T-cell (primary cell): Measurements from ENCODE around the gene MAOA. TPM values are rescaled to one million over a fixed set of nuclear protein-coding genes. Genes with fewer than 3 reads are reported as not detected.

Experiments
- ATAC-seq, 4 experiments: fragments of 200-7000 bp in 3 of 4; fragments of 150-1000 bp in 1 of 4; cut with Tn5 transposase; replicated peaks in 1 of 4; 1 replicate in 3 of 4; 2 replicates in 1 of 4; pipeline ENCODE4 v1.10.0; 2021; ENCODE audit warnings: moderate library complexity in 3 of 4, mild to moderate bottlenecking in 2 of 4, moderate number of reproducible peaks in 1 of 4
- CTCF ChIA-PET, 2 donors: fragments of 300-600 bp; sonication (Branson Sonifier 250); formaldehyde crosslinking; loops; one replicate each; lab custom pipeline; 2022; ENCODE audit warnings: antibody characterized with exemption in 2 of 2; lab: Charles Lee
- POLR2A ChIA-PET, 2 donors: fragments of 300-600 bp; sonication (Branson Sonifier 250); formaldehyde crosslinking; loops; one replicate each; lab custom pipeline; 2022; ENCODE audit warnings: antibody characterized with exemption in 2 of 2; lab: Charles Lee
- DNase-seq, 35 experiments: peaks; one replicate each; pipeline versions ENCODE4 v3.0.0 to v3.0.0-alpha.2; 2013 to 2023
- H3K27ac ChIP-seq: one replicate; pipeline ENCODE4 v1.5.1; 2013; ENCODE audit warnings: low read length
- H3K27me3 ChIP-seq, 2 experiments: replicated peaks in 1 of 2; 1 replicate in 1 of 2; 2 replicates in 1 of 2; pipeline versions ENCODE4 v1.6.1 to v1.7.0; 2013; ENCODE audit warnings: low read length in 1 of 2, mixed read lengths in 1 of 2; ENCODE audit not compliant: control insufficient read depth in 2 of 2, insufficient read depth in 2 of 2; ENCODE audit errors: extremely low read depth in 1 of 2
- H3K36me3 ChIP-seq, 2 donors: 1 replicate in 1 of 2; 2 replicates in 1 of 2; pipeline versions ENCODE4 v1.6.1 to v1.7.0; 2013; ENCODE audit warnings: low read length in 1 of 2; ENCODE audit not compliant: control insufficient read depth in 2 of 2, insufficient read depth in 1 of 2; ENCODE audit errors: extremely low read depth in 1 of 2
- H3K4me1 ChIP-seq, 2 experiments: 1 replicate in 1 of 2; 2 replicates in 1 of 2; pipeline versions ENCODE4 v1.6.1 to v1.7.0; 2013; ENCODE audit warnings: low read length in 2 of 2, mixed read lengths in 1 of 2; ENCODE audit not compliant: insufficient read depth in 2 of 2, control insufficient read depth in 1 of 2; ENCODE audit errors: extremely low read depth in 1 of 2
- H3K4me3 ChIP-seq, 2 donors: 1 replicate in 1 of 2; 2 replicates in 1 of 2; pipeline versions ENCODE4 v1.5.1 to v1.7.0; 2013; ENCODE audit warnings: mild to moderate bottlenecking in 2 of 2, low read length in 1 of 2, moderate library complexity in 1 of 2; ENCODE audit not compliant: control insufficient read depth in 1 of 2; ENCODE audit errors: extremely low read depth in 1 of 2
- H3K9me3 ChIP-seq: 2 replicates; pipeline ENCODE4 v1.7.0; 2013
- H3K27ac Mint-ChIP-seq, 2 donors: one replicate each; pipeline ENCODE4 v1.8.0; 2020 to 2021; ENCODE audit warnings: mild to moderate bottlenecking in 2 of 2, mixed read lengths in 2 of 2
- H3K27me3 Mint-ChIP-seq, 2 donors: one replicate each; pipeline ENCODE4 v1.8.0; 2021 to 2022; ENCODE audit warnings: mixed read lengths in 2 of 2
- H3K36me3 Mint-ChIP-seq: one replicate; pipeline ENCODE4 v1.8.0; 2021; ENCODE audit warnings: mixed read lengths
- H3K4me1 Mint-ChIP-seq, 3 donors: one replicate each; pipeline ENCODE4 v1.8.0; 2020 to 2022; ENCODE audit warnings: mixed read lengths in 3 of 3, mild to moderate bottlenecking in 1 of 3
- H3K4me3 Mint-ChIP-seq, 3 donors: one replicate each; pipeline ENCODE4 v1.8.0; 2020 to 2022; ENCODE audit warnings: mild to moderate bottlenecking in 3 of 3, mixed read lengths in 3 of 3, moderate library complexity in 3 of 3
- H3K9me3 Mint-ChIP-seq, 3 donors: one replicate each; pipeline ENCODE4 v1.8.0; 2020 to 2022; ENCODE audit warnings: mixed read lengths in 3 of 3
- WGBS: methylation state at CpG from one replicate; pipeline ENCODE4 v1.1.5; 2013; ENCODE audit warnings: missing lambda C conversion rate; ENCODE audit not compliant: insufficient coverage; 5-methylcytosine and 5-hydroxymethylcytosine counted together
- total RNA-seq, 35 experiments: library from RNA in 6 of 35; stranded (reverse) in 6 of 35; fragments of 120-200 nt in 1 of 35; gene quantifications; one replicate each; pipeline versions ENCODE4 v1.2.1 to v1.2.4 and lab custom pipeline; 2013 to 2026

The MAOA gene
- total RNA-seq, 5 donors from 2014 or later (not counting 1 experiment from before 2014, with no cell fraction given): 0.08 to 0.55 (median 0.37) TPM; not detected in 1

DNA sequence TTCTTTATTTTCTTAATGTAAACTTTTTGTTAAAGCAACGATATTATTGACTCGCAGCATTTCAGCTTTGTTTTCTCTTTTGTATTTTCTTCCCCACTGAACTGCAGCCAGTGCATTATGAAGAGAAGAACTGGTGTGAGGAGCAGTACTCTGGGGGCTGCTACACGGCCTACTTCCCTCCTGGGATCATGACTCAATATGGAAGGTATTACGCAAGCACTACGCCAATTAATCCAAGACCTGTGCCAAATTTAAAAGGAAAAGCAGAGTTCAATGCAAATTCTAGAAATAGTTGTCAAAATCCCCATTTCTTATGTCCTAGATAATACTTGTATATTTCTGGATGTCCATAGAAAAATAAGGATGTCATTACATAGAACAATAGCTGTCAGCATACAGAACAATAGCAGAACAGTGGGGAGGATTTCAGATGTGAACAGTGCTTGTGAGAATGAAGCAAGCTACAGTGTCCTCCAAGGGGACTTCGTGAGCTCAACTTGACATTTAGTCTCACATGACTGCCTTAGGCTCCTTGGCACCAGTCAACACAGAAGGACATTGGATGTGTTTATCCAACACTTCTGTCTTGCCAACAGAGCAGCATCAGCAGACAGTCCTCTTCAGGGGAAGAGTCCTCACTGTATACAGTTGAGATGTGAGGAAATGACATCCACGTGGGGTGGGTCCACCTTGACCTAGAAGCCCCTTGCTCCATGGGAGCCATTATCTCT lies 85.9 kb downstream of the MAOA start:
- no peaks in the 10 kb centered on the region for H3K4me1 Mint-ChIP-seq
- no peak overlapping the region for H3K4me3 Mint-ChIP-seq
- H3K36me3 Mint-ChIP-seq: no peaks in the 10 kb centered on the region
- WGBS: no CpG with 5 or more reads among the region's 7 CpGs
- POLR2A ChIA-PET: no interaction called here
- no peak overlapping the region for H3K27ac ChIP-seq
- ATAC-seq (no peak), DNase-seq (no peak)
- H3K27me3 ChIP-seq: peaks cover 0 to 3% of the 10 kb centered on the region in 2 experiments
- no peak overlapping the region for H3K4me3 ChIP-seq
- CTCF ChIA-PET: interaction anchor here in 1 of 2 donors (0.6 kb wide), 1 partner anchor 23 kb away, joined by 3 read pairs; no protein-coding TSS in a partner anchor
- no peaks in the 10 kb centered on the region for H3K4me1 ChIP-seq
- no peaks in the 10 kb centered on the region for H3K9me3 Mint-ChIP-seq
- no peaks in the 10 kb centered on the region for H3K36me3 ChIP-seq
- H3K27ac Mint-ChIP-seq: no peak overlapping the region
- H3K27me3 Mint-ChIP-seq: peaks cover 0 to 37% of the 10 kb centered on the region in 2 donors
- H3K9me3 ChIP-seq: no peaks in the 10 kb centered on the region

- Histone ChIP-seq H3K27me3 (peaks cover 0 to 3% of the 10 kb centered on the region in 2 experiments), H3K4me1 (no peaks in the 10 kb centered on the region), H3K9me3 (no peaks in the 10 kb centered on the region), H3K36me3 (no peaks in the 10 kb centered on the region), H3K27ac (no peak overlapping the region), H3K4me3 (no peak overlapping the region)
- no peaks in the 10 kb centered on the region for H3K4me1 Mint-ChIP-seq
- H3K27ac Mint-ChIP-seq: no peak overlapping the region
- POLR2A ChIA-PET: no interaction called here
- CTCF ChIA-PET: no interaction called here
- no peak for ATAC-seq
- no peak for DNase-seq
- no peak overlapping the region for H3K4me3 Mint-ChIP-seq
- H3K9me3 Mint-ChIP-seq: no peaks in the 10 kb centered on the region
- H3K36me3 Mint-ChIP-seq: no peaks in the 10 kb centered on the region
- H3K27me3 Mint-ChIP-seq: peaks cover 0 to 37% of the 10 kb centered on the region in 2 donors
- no CpG with 5 or more reads among the region's 5 CpGs for WGBS
Observed at GRCh38 chrX:43743100-43743822, 87.2 kb downstream of the MAOA start.

DNA sequence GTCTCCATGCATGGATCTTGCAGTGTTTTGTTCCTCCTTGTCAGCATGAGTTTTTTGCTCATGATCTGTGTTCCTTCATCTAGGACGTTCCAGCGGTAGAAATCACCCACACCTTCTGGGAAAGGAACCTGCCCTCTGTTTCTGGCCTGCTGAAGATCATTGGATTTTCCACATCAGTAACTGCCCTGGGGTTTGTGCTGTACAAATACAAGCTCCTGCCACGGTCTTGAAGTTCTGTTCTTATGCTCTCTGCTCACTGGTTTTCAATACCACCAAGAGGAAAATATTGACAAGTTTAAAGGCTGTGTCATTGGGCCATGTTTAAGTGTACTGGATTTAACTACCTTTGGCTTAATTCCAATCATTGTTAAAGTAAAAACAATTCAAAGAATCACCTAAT lies 88.2 kb downstream of the MAOA start:
- no peak overlapping the region for H3K27ac ChIP-seq
- ChIA-PET POLR2A (no interaction called here), CTCF (no interaction called here)
- H3K4me1 Mint-ChIP-seq: no peaks in the 10 kb centered on the region
- no peaks in the 10 kb centered on the region for H3K4me1 ChIP-seq
- H3K36me3 ChIP-seq: no peaks in the 10 kb centered on the region
- no peak overlapping the region for H3K4me3 ChIP-seq
- no peaks in the 10 kb centered on the region for H3K27me3 ChIP-seq
- ATAC-seq (no peak), DNase-seq (no peak)
- H3K27ac Mint-ChIP-seq: no peak overlapping the region
- WGBS: 100% methylated on average over 2 of the region's 3 CpGs
- H3K9me3 Mint-ChIP-seq: no peaks in the 10 kb centered on the region
- no peak overlapping the region for H3K4me3 Mint-ChIP-seq
- H3K27me3 Mint-ChIP-seq: peaks cover 0 to 37% of the 10 kb centered on the region in 2 donors
- no peaks in the 10 kb centered on the region for H3K36me3 Mint-ChIP-seq
- no peaks in the 10 kb centered on the region for H3K9me3 ChIP-seq

DNA sequence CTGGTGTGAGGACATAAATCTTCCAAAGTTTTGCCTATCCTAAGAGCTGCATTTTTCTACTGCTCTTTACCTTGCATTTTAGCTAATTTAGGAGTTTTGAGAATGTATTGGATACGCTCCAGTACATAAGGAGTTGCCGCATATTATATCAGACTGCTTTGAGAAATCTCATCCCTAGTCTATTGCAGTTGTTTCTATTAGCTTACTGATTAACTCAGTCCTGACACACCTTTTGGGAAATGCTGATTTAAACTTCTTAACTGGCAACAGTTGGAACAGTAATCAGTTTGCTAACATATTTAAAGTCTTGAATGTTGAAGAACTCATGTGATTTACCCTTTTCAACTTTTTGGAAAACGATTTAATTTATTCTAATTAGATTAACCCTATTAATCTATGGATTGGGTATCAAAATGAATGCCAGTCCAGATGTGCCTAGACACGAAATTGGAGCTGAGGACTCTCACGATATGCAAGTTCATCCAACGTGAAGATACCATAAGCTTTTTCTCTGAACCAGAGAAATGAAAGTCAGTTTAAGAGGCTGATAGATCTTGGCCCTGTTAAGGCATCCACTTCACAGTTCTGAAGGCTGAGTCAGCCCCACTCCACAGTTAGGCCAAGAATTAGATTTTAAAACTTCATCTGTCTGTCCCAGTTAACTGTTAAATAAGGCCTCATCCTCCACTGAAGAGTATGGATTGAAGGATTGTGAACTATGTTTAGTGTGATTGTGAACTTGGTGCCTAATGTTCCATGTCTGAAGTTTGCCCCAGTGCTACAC lies 90.0 kb downstream of the MAOA start:
- WGBS: no CpG with 5 or more reads among the region's 6 CpGs
- ChIA-PET POLR2A (no interaction called here), CTCF (no interaction called here)
- Histone ChIP-seq H3K4me3 (no peak overlapping the region), H3K27me3 (no peaks in the 10 kb centered on the region), H3K9me3 (no peaks in the 10 kb centered on the region), H3K27ac (no peak overlapping the region), H3K36me3 (no peaks in the 10 kb centered on the region), H3K4me1 (no peaks in the 10 kb centered on the region)
- Mint-ChIP-seq H3K27ac (no peak overlapping the region), H3K9me3 (no peaks in the 10 kb centered on the region), H3K4me1 (peaks cover 0 to 3% (median 0%) of the 10 kb centered on the region in 3 donors), H3K27me3 (peaks cover 0 to 29% of the 10 kb centered on the region in 2 donors), H3K36me3 (no peaks in the 10 kb centered on the region), H3K4me3 (no peak overlapping the region)
- ATAC-seq (no peak), DNase-seq (no peak)

DNA sequence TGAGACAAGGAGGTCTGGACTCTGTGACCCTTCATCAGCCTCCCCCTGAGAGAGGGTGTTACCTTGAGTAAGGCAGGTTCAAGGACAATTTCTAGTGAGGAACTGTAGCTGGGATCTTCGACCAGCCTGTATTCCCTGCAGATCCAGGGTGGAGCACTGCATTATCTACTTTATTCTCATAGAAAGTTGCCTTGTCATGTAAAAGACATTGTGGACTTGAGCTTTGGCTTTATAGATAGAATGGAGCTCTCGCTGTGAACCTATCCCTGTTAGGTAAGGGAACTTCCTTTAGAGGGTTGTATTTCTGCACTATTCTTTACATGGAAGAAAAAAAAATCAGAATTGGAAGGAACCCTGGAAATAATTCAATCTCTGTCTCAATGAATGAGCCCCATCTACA lies 91.4 kb downstream of the MAOA start:
- Histone ChIP-seq H3K27ac (no peak overlapping the region), H3K4me1 (no peaks in the 10 kb centered on the region), H3K9me3 (no peaks in the 10 kb centered on the region), H3K36me3 (no peaks in the 10 kb centered on the region), H3K4me3 (no peak overlapping the region), H3K27me3 (no peaks in the 10 kb centered on the region)
- Mint-ChIP-seq H3K36me3 (no peaks in the 10 kb centered on the region), H3K27ac (no peak overlapping the region), H3K4me3 (no peak overlapping the region), H3K27me3 (peaks cover 0 to 24% of the 10 kb centered on the region in 2 donors), H3K4me1 (peaks cover 0 to 3% (median 0%) of the 10 kb centered on the region in 3 donors), H3K9me3 (no peaks in the 10 kb centered on the region)
- ChIA-PET POLR2A (no interaction called here), CTCF (interaction anchor here in 1 of 2 donors (0.6 kb wide), 1 partner anchor 779 kb away, joined by 3 read pairs; no protein-coding TSS in a partner anchor)
- DNase-seq: no peak
- no peak for ATAC-seq
- WGBS: no CpG with 5 or more reads among the region's 2 CpGs

- Histone ChIP-seq H3K27me3 (no peaks in the 10 kb centered on the region), H3K36me3 (no peaks in the 10 kb centered on the region), H3K4me1 (no peaks in the 10 kb centered on the region), H3K27ac (no peak overlapping the region), H3K9me3 (no peaks in the 10 kb centered on the region), H3K4me3 (no peak overlapping the region)
- Mint-ChIP-seq H3K4me1 (peaks cover 0 to 3% (median 0%) of the 10 kb centered on the region in 3 donors), H3K36me3 (no peaks in the 10 kb centered on the region), H3K27ac (no peak overlapping the region), H3K9me3 (no peaks in the 10 kb centered on the region), H3K27me3 (peaks cover 0 to 13% of the 10 kb centered on the region in 2 donors), H3K4me3 (no peak overlapping the region)
- POLR2A ChIA-PET: no interaction called here
- CTCF ChIA-PET: interaction anchor here (0.5 to 1.5 kb wide), 8 partner anchors 180 to 1969 kb away, joined by 3 to 12 read pairs (median 4); no protein-coding TSS in a partner anchor
- DNase-seq (peak in 33 of 35 experiments; percentile 2 to 64 (median 24)), ATAC-seq (peak; percentile 57 to 75 (median 71))
- 0% methylated on average over 2 of the region's 6 CpGs for WGBS
Observed at GRCh38 chrX:43750248-43750676, 94.2 kb downstream of the MAOA start.
